ENCODE results near the gene BRSK1.

GRCh38 chr19:55360902-55361301, 77.1 kb downstream of the BRSK1 start:
- TF ChIP-seq CTCF (IDR thresholded peaks at IDR 0.05; ENCODE audit: borderline replicate concordance, extremely low read depth, low read length, poor library complexity, severe bottlenecking) (no peak), EZH2 (IDR thresholded peaks at IDR 0.05; ENCODE audit: borderline replicate concordance, low read depth, low read length, severe bottlenecking) (no peak)
